Epithelial cell of proximal tubule (primary cell): ENCODE measurements around the gene FBXL13. TPM values are rescaled to one million over a fixed set of nuclear protein-coding genes. Genes with fewer than 3 reads are reported as not detected.
"Not testable (repeated sequence)": the region's sequence is repeated elsewhere in the genome, so short reads cannot be mapped to it uniquely, and the experiment has no call there.

Experiments used
- DNase-seq: peaks from one replicate; pipeline ENCODE4 v3.0.0-alpha.2; 2011; ENCODE audit warnings: low read depth
- H3K4me3 ChIP-seq: 2 replicates; pipeline ENCODE4 v1.5.1; 2011; ENCODE audit warnings: low read depth, mild to moderate bottlenecking, low read length
- total RNA-seq: library from RNA; depleted of rRNA; stranded (reverse); fragments of >200 nt; gene quantifications from 2 replicates; pipeline ENCODE4 v1.2.3, GENCODE V29; 2015
- TF ChIP-seq, protein P1 (sequence below): conservative IDR thresholded peaks from 2 replicates; pipeline ENCODE4 v1.5.1; 2012; ENCODE audit warnings: low read depth, mild to moderate bottlenecking, low read length

Gene FBXL13
- total RNA-seq, 1 donor from 2014 or later: 1.6 TPM

DNA sequence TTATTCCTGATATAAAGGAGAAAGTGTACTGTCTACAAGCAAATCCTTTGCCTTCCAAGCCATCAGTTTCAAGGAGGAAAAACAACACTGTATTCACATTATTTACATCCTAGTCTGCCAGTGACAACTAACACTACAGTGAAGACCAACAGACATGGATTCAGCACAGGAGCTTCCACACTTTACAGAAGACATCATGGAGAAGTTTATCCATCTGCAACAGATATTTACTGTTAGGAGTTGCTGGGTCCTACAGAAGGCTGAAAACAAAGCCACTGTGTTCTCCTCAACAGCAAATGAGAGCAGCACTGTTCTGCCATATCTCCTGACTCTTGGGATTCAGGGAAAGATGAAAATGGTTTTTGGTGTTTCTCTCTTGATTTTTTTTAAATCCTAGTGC is 42.4 kb upstream of the FBXL13 start:
- TF ChIP-seq, protein P1, sequence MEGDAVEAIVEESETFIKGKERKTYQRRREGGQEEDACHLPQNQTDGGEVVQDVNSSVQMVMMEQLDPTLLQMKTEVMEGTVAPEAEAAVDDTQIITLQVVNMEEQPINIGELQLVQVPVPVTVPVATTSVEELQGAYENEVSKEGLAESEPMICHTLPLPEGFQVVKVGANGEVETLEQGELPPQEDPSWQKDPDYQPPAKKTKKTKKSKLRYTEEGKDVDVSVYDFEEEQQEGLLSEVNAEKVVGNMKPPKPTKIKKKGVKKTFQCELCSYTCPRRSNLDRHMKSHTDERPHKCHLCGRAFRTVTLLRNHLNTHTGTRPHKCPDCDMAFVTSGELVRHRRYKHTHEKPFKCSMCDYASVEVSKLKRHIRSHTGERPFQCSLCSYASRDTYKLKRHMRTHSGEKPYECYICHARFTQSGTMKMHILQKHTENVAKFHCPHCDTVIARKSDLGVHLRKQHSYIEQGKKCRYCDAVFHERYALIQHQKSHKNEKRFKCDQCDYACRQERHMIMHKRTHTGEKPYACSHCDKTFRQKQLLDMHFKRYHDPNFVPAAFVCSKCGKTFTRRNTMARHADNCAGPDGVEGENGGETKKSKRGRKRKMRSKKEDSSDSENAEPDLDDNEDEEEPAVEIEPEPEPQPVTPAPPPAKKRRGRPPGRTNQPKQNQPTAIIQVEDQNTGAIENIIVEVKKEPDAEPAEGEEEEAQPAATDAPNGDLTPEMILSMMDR: no peak
- H3K4me3 ChIP-seq: no peak overlapping the region
- DNase-seq: no peak

DNA sequence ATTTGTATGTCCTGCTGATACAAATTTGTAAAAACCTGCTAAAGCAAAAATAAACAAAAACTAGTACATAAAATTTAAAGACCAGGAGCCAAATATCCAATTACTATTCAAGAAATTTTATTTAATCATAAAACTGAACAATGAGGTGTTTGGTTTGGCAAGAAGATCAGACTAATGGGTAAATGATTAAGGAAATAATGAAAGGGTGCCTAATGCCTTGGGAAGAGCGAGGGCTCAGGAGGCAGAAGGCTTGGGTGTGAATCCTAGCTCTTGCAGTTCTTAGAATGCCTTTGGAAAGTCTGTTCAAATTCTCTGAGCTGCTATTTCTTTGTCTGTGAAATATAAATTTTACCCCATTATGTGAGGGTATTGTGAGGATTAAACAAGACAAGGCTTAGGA is 41.9 kb upstream of the FBXL13 start:
- no peak for DNase-seq
- TF ChIP-seq, protein P1: no peak
- no peak overlapping the region for H3K4me3 ChIP-seq

- TF ChIP-seq, protein P1: no peak
- no peak overlapping the region for H3K4me3 ChIP-seq
- no peak for DNase-seq
Observed at GRCh38 chr7:103115771-103116170, 41.2 kb upstream of the FBXL13 start.

GRCh38 chr7:103114576-103115008 is 40.0 kb upstream of the FBXL13 start:
- TF ChIP-seq, protein P1: no peak
- no peak overlapping the region for H3K4me3 ChIP-seq
- DNase-seq: no peak

DNA sequence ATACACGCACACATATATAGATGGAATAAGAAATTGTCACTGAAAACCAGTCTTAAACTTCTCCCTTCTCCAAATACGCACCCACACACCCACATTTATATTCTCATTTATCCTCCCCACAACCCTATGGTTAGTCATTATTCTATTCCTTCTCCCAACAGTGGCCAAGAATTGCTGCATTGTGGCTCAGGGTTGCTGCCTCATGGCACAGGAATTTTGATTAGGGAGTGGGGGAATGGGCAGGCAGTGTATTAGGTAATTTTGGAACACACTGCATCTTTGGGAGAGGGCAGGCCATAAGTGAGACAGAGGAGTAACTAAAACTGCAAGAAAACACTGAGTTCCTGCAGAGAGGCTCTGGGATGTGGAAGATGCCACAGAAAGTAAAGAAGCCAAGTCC is 38.6 kb upstream of the FBXL13 start:
- no peak overlapping the region for H3K4me3 ChIP-seq
- peak; percentile 74 for DNase-seq
- TF ChIP-seq, protein P1: no peak

- not testable (repeated sequence) for H3K4me3 ChIP-seq, DNase-seq
Observed at GRCh38 chr7:103106703-103107070, 32.1 kb upstream of the FBXL13 start.

DNA sequence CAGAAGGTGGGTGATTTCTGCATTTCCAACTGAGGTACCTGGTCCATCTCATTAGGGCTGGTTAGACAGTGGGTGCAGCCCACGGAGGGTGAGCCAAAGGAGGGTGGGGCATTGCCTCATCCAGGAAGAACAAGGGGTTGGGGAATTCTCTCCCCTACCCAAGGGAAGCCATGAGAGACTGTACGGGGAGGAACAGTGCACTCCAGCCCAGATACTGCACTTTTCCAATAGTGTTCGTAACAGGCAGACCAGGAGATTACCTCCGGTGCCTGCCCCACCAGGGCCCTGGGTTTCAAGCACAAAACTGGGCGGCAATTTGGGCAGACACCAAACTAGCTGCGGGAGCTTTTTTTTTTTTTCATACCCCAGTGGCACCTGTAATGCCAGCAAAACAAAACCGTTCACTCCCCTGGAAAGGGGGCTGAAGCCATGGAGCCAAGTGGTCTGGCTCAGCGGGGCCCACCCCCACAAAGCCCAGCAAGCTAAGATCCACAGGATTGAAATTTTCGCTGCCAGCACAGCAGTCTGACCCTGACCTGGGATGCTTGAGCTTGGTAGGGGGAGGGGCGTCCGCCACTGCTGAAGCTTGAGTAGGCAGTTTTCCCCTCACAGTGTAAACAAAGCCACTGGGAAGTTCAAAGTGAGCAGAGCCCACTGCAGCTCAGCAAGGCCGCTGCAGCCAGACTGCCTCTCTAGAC is 31.6 kb upstream of the FBXL13 start:
- DNase-seq: no peak
- TF ChIP-seq, protein P1: no peak
- no peak overlapping the region for H3K4me3 ChIP-seq

DNA sequence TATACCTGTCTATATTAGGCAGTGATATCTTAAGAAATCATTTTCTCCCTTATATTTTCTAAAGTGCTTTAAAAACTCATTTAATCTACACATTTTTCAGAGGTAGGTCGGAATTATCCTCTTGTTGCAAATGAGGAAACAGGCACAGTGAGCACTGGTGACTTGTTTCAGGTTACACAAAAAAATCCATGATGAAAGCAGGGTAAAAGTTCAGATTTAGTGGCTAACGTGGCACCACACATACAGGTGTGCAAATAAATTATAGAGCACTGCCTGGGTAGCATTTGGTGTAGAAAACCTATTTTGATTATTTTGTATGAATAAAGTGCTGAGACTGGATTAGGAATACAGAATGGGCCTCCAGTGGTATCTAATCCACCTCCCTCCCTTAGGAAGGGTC is 26.9 kb upstream of the FBXL13 start:
- no peak for DNase-seq
- no peak overlapping the region for H3K4me3 ChIP-seq
- TF ChIP-seq, protein P1: no peak
